HL-60 (cell line): ENCODE data around the gene EYS.

ENCODE experiments used
- DNase-seq, 2 experiments: peaks; one replicate each; pipeline ENCODE4 v3.0.0-alpha.2; 2010 to 2020; ENCODE audit warnings: low read depth in 1 of 2, low spot score in 1 of 2
- H3K27ac ChIP-seq: fragments of 250-450 bp; sonication (Bioruptor Pico); replicated peaks from 2 replicates; pipeline ENCODE4 v1.5.1; 2020; ENCODE audit warnings: mild to moderate bottlenecking, moderate library complexity
- H3K27me3 ChIP-seq: fragments of 250-450 bp; sonication (Bioruptor Pico); 2 replicates; pipeline ENCODE4 v1.5.1; 2021; ENCODE audit warnings: mild to moderate bottlenecking, moderate library complexity; ENCODE audit not compliant: insufficient read depth, poor library complexity, severe bottlenecking
- H3K4me3 ChIP-seq: replicated peaks from 2 replicates; pipeline ENCODE4 v1.5.1; 2011; ENCODE audit warnings: mild to moderate bottlenecking, control low read depth, low read length; ENCODE audit not compliant: insufficient read depth
- GABPA ChIP-seq: IDR thresholded peaks from 2 replicates; pipeline ENCODE4 v1.6.1; 2012; ENCODE audit warnings: low read depth
- POLR2AphosphoS5 ChIP-seq: IDR thresholded peaks from 2 replicates; pipeline ENCODE4 v1.6.1; 2012; ENCODE audit warnings: low read depth
- SPI1 ChIP-seq: IDR thresholded peaks from 2 replicates; pipeline ENCODE4 v1.6.1; 2012; ENCODE audit warnings: low read depth, mild to moderate bottlenecking, borderline replicate concordance
- TF ChIP-seq, protein P1 (sequence below): IDR thresholded peaks from 2 replicates; pipeline ENCODE4 v1.6.1; 2012; ENCODE audit warnings: low read depth; ENCODE audit not compliant: insufficient replicate concordance
- TF ChIP-seq, protein P2 (sequence below): IDR thresholded peaks from one replicate; pipeline ENCODE4 v1.5.1; 2011; ENCODE audit warnings: low read length, control low read depth, inconsistent platforms; ENCODE audit not compliant: insufficient read depth

EYS gene

DNA sequence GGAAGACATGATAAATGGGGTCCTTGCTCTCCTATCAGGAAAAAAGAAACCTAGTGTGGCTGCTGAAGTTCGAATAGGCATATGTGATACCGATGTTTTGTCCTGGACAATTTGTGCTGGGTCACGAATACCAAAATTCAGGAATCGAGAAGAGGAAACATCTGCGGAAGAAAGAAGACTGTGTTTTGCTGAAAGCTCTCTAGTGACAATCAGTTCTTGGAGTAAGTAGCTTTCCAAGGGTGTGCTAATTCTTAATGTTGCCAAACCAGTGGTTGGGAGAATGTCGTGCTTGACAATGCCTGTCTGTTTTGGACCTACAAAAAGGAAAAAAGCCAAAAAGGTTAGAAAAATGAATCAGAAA is 1115.4 kb downstream of the EYS start:
- Histone ChIP-seq H3K27me3 (no peaks in the 10 kb centered on the region), H3K27ac (no peak overlapping the region), H3K4me3 (no peak overlapping the region)
- no peak for TF ChIP-seq POLR2AphosphoS5
- no peak for TF ChIP-seq SPI1
- TF ChIP-seq, protein P1, sequence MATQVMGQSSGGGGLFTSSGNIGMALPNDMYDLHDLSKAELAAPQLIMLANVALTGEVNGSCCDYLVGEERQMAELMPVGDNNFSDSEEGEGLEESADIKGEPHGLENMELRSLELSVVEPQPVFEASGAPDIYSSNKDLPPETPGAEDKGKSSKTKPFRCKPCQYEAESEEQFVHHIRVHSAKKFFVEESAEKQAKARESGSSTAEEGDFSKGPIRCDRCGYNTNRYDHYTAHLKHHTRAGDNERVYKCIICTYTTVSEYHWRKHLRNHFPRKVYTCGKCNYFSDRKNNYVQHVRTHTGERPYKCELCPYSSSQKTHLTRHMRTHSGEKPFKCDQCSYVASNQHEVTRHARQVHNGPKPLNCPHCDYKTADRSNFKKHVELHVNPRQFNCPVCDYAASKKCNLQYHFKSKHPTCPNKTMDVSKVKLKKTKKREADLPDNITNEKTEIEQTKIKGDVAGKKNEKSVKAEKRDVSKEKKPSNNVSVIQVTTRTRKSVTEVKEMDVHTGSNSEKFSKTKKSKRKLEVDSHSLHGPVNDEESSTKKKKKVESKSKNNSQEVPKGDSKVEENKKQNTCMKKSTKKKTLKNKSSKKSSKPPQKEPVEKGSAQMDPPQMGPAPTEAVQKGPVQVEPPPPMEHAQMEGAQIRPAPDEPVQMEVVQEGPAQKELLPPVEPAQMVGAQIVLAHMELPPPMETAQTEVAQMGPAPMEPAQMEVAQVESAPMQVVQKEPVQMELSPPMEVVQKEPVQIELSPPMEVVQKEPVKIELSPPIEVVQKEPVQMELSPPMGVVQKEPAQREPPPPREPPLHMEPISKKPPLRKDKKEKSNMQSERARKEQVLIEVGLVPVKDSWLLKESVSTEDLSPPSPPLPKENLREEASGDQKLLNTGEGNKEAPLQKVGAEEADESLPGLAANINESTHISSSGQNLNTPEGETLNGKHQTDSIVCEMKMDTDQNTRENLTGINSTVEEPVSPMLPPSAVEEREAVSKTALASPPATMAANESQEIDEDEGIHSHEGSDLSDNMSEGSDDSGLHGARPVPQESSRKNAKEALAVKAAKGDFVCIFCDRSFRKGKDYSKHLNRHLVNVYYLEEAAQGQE = no peak
- TF ChIP-seq, protein P2, sequence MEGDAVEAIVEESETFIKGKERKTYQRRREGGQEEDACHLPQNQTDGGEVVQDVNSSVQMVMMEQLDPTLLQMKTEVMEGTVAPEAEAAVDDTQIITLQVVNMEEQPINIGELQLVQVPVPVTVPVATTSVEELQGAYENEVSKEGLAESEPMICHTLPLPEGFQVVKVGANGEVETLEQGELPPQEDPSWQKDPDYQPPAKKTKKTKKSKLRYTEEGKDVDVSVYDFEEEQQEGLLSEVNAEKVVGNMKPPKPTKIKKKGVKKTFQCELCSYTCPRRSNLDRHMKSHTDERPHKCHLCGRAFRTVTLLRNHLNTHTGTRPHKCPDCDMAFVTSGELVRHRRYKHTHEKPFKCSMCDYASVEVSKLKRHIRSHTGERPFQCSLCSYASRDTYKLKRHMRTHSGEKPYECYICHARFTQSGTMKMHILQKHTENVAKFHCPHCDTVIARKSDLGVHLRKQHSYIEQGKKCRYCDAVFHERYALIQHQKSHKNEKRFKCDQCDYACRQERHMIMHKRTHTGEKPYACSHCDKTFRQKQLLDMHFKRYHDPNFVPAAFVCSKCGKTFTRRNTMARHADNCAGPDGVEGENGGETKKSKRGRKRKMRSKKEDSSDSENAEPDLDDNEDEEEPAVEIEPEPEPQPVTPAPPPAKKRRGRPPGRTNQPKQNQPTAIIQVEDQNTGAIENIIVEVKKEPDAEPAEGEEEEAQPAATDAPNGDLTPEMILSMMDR = no peak
- no peak for TF ChIP-seq GABPA
- no peak for DNase-seq

DNA sequence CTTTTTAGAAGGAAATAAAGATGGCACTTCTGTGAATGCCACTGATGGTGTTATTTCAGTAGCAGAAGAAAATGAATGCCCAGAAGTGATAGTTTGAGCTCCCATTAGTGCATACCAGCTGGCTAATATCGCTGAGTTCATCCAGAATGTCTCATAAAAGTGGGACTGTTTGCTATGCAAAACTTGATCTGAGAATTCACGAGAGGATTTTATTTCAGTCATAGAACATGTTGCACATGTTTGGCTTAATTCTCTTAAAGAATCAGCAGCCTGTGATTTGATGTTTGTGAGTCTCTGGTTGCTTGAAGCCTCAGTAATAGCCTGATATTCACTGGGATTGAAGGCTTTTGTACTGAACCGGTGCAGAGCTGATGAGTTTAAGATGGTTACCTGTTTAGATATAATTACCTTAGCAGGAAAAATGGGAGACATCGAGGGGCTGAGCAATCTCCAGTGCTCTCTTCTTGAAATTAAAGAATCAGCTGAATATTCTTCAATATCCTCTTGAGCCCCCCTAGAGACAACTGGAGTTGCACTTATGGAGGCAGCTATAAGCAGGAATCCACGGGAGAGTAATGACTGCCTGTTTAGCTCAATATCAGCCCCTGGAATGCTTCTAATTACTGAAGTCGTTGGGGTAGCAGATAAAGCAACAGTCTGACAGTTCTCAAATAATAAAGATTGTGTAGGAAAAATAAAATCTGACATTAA is 1115.9 kb downstream of the EYS start:
- Histone ChIP-seq H3K27ac (no peak overlapping the region), H3K27me3 (no peaks in the 10 kb centered on the region), H3K4me3 (no peak overlapping the region)
- TF ChIP-seq, protein P2 = no peak
- no peak for TF ChIP-seq POLR2AphosphoS5
- TF ChIP-seq SPI1 = no peak
- TF ChIP-seq, protein P1 = no peak
- TF ChIP-seq GABPA = no peak
- DNase-seq = no peak

DNA sequence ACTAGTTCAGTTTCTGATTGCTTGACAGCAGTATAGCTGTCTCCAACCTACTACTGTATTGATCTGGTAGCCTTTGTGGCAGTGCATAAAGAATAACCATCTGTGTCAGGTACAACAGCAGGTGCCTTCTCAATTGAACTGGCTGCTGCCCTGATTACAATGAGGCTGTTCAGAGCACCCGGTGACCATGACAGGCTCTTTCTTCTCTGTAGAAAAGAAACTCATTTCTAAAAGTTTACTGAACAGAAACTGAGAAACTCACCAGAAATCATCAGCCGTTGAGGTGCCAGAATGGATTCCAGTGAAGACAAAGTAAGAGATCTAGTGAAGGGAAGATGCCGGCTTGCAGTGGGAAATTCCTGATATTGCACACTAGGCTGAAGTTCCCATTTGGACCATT is 1117.1 kb downstream of the EYS start:
- TF ChIP-seq, protein P1 = no peak
- TF ChIP-seq SPI1 (no peak), POLR2AphosphoS5 (no peak), GABPA (no peak)
- TF ChIP-seq, protein P2 = no peak
- no peak overlapping the region for H3K27ac ChIP-seq
- no peak for DNase-seq
- no peak overlapping the region for H3K4me3 ChIP-seq
- H3K27me3 ChIP-seq = no peaks in the 10 kb centered on the region
